ENCODE measurements around the gene MAGEB17.

The MAGEB17 gene

DNA sequence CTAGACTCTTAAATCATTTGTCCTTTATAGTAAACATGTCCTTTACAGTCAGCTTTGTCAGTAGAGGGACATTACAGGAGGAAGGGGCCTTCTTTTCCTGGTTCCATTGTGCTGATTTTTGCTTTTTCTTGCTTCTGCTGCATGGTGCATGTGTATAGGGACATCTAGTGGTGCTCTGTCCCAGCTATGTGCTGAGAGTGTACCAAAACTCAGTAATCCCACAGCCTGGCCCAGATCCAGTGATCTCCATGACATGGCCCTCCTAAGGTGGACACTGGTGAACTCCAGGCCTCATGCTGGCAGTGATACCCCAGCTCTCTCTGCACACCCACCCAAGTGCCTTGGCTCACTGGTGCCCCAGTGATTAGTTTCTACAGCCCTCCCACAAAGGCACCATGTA, 45.2 kb downstream of the MAGEB17 start:
- DNase-seq, result no peak

DNA sequence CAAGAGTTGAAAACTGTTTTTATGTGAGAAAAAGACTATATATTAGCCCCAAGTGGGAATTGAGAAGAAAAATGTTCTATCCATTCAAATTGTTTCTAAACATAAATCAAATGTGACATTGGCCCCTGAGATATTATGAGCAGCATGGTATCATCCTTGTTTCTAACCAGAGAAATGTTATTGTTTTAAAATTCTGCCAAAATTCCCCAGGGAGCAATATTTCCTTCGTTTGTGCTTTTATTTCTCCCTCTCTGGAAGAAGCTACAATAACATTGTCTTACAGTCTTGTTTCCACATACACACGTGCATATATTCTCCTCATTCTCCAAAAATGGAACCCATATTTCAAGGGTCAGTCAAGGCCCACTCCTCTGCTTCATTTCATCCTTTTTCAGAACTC, 46.7 kb downstream of the MAGEB17 start:
- no peak for DNase-seq

DNA sequence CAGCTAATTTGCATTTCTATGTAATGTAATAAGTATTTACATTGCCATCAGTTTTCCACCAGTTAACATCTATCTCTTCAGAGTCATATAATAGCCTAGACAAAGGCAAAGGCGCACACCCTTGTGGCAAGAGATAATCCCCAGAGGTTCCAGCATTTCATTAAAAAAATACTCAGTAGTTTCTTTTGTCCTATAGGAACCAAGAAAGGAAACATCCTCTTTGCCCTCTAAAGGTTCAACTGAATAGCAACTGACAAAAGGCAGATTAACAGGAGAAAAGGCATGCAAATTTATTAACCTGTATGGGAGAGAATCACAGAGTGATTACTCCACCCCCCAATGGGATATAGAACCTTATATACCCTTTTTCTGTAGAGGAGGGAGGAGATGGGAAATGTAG, 48.4 kb downstream of the MAGEB17 start:
- DNase-seq, result no peak

Measured in activated CD4-positive, alpha-beta T cell treated with anti-CD3 and anti-CD28 coated beads for 4 hours (primary cell).